ENCODE data around the gene KCNQ1. TPM values are rescaled to one million over a fixed set of nuclear protein-coding genes. Genes with fewer than 3 reads are reported as not detected.

KCNQ1 gene
- total RNA-seq, 1 donor from 2014 or later = 4.8 TPM

GRCh38 chr11:2865922-2866577, 421.2 kb downstream of the KCNQ1 start:
- no peak overlapping the region for H3K27ac Mint-ChIP-seq
- no peak overlapping the region for H3K4me3 Mint-ChIP-seq
- H3K36me3 Mint-ChIP-seq = no peaks in the 10 kb centered on the region
- no peak for DNase-seq (ENCODE audit: extremely low spot score, unreplicated experiment)
- peaks cover 22% of the 10 kb centered on the region for H3K4me1 Mint-ChIP-seq (ENCODE audit: unreplicated experiment)
- no peak for TF ChIP-seq CTCF (conservative IDR thresholded peaks at IDR 0.05)
- H3K9me3 Mint-ChIP-seq = no peaks in the 10 kb centered on the region
- H3K27me3 Mint-ChIP-seq = peaks cover 61% of the 10 kb centered on the region

- Mint-ChIP-seq H3K9me3 (no peaks in the 10 kb centered on the region), H3K4me3 (no peak overlapping the region), H3K27me3 (peaks cover 64% of the 10 kb centered on the region), H3K27ac (no peak overlapping the region), H3K4me1 (ENCODE audit: unreplicated experiment) (peaks cover 33% of the 10 kb centered on the region), H3K36me3 (no peaks in the 10 kb centered on the region)
- DNase-seq (ENCODE audit: extremely low spot score, unreplicated experiment) = no peak
- TF ChIP-seq CTCF (conservative IDR thresholded peaks at IDR 0.05) = no peak
Measured at GRCh38 chr11:2867142-2867541, 422.3 kb downstream of the KCNQ1 start.

- no peak for DNase-seq (ENCODE audit: extremely low spot score, unreplicated experiment)
Measured at GRCh38 chr11:2867722-2868505, 423.1 kb downstream of the KCNQ1 start.

GRCh38 chr11:2868506-2869133, 423.8 kb downstream of the KCNQ1 start:
- no peak for DNase-seq (ENCODE audit: extremely low spot score, unreplicated experiment)
- Mint-ChIP-seq H3K9me3 (no peaks in the 10 kb centered on the region), H3K27me3 (peaks cover 59% of the 10 kb centered on the region), H3K27ac (no peak overlapping the region), H3K36me3 (no peaks in the 10 kb centered on the region), H3K4me1 (ENCODE audit: unreplicated experiment) (peaks cover 33% of the 10 kb centered on the region), H3K4me3 (peak overlapping the region; percentile 60)
- TF ChIP-seq CTCF (conservative IDR thresholded peaks at IDR 0.05) = no peak

More at GRCh38 chr11:2867722-2868505, 423.1 kb downstream of the KCNQ1 start:
- Mint-ChIP-seq H3K4me3 (peak overlapping the region; percentile 41), H3K27me3 (peaks cover 64% of the 10 kb centered on the region), H3K27ac (no peak overlapping the region), H3K36me3 (no peaks in the 10 kb centered on the region), H3K4me1 (ENCODE audit: unreplicated experiment) (peaks cover 33% of the 10 kb centered on the region), H3K9me3 (no peaks in the 10 kb centered on the region)
- TF ChIP-seq CTCF (conservative IDR thresholded peaks at IDR 0.05) = no peak

- Mint-ChIP-seq H3K9me3 (no peaks in the 10 kb centered on the region), H3K4me1 (ENCODE audit: unreplicated experiment) (peaks cover 33% of the 10 kb centered on the region), H3K36me3 (no peaks in the 10 kb centered on the region), H3K4me3 (peak overlapping the region; percentile 60), H3K27ac (no peak overlapping the region), H3K27me3 (peaks cover 59% of the 10 kb centered on the region)
- no peak for TF ChIP-seq CTCF (conservative IDR thresholded peaks at IDR 0.05)
- no peak for DNase-seq (ENCODE audit: extremely low spot score, unreplicated experiment)
Measured at GRCh38 chr11:2869134-2869526, 424.3 kb downstream of the KCNQ1 start.

Data from type B pancreatic cell (in vitro differentiated cells).